Measurements from ENCODE around the gene ARV1. TPM values are rescaled to one million over a fixed set of nuclear protein-coding genes. Genes with fewer than 3 reads are reported as not detected.

ARV1 gene
- total RNA-seq, 1 donor: 20.3 TPM

DNA sequence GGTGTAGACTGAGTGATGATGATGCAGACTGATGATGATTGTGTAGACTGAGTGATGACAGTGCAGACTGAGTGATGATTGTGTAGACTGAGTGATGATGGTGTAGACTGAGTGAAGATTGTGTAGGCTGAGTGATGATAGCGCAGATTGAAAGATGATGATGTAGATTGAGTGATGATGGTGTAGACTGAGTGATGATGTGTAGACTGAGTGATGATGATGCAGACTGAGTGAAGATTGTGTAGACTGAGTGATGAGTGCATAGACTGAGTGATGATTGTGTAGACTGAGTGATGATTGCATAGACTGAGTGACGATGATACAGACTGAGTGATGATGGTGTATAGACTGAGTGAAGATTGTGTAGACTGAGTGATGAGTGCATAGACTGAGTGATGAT lies 32.5 kb downstream of the ARV1 start:
- Histone ChIP-seq H3K4me2 (ENCODE audit: insufficient read depth, low read length) (no peak overlapping the region), H3K36me3 (ENCODE audit: insufficient read depth, low read length) (no peaks in the 10 kb centered on the region), H3K4me3 (ENCODE audit: insufficient read depth, low read length) (no peak overlapping the region), H3K27ac (ENCODE audit: low read depth, low read length) (no peak overlapping the region), H3K79me2 (ENCODE audit: insufficient read depth, low read length) (no peaks in the 10 kb centered on the region), H2AFZ (ENCODE audit: low read length) (no peak overlapping the region), H3K9me3 (ENCODE audit: low read depth, low read length) (no peaks in the 10 kb centered on the region), H3K27me3 (ENCODE audit: insufficient read depth, low read length) (no peaks in the 10 kb centered on the region), H4K20me1 (ENCODE audit: insufficient read depth, low read length) (no peaks in the 10 kb centered on the region), H3K4me1 (ENCODE audit: insufficient read depth, low read length) (no peaks in the 10 kb centered on the region)
- no peak for DNase-seq (ENCODE audit: insufficient read length, low spot score, missing footprints)
- TF ChIP-seq, protein P1, sequence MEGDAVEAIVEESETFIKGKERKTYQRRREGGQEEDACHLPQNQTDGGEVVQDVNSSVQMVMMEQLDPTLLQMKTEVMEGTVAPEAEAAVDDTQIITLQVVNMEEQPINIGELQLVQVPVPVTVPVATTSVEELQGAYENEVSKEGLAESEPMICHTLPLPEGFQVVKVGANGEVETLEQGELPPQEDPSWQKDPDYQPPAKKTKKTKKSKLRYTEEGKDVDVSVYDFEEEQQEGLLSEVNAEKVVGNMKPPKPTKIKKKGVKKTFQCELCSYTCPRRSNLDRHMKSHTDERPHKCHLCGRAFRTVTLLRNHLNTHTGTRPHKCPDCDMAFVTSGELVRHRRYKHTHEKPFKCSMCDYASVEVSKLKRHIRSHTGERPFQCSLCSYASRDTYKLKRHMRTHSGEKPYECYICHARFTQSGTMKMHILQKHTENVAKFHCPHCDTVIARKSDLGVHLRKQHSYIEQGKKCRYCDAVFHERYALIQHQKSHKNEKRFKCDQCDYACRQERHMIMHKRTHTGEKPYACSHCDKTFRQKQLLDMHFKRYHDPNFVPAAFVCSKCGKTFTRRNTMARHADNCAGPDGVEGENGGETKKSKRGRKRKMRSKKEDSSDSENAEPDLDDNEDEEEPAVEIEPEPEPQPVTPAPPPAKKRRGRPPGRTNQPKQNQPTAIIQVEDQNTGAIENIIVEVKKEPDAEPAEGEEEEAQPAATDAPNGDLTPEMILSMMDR (IDR thresholded peaks at IDR 0.05; ENCODE audit: extremely low read depth, low read depth, low read length): no peak

- Histone ChIP-seq H2AFZ (ENCODE audit: low read length) (no peak overlapping the region), H3K36me3 (ENCODE audit: insufficient read depth, low read length) (no peaks in the 10 kb centered on the region), H3K79me2 (ENCODE audit: insufficient read depth, low read length) (no peaks in the 10 kb centered on the region), H3K4me2 (ENCODE audit: insufficient read depth, low read length) (no peak overlapping the region), H3K4me1 (ENCODE audit: insufficient read depth, low read length) (no peaks in the 10 kb centered on the region), H3K27ac (ENCODE audit: low read depth, low read length) (no peak overlapping the region), H3K27me3 (ENCODE audit: insufficient read depth, low read length) (no peaks in the 10 kb centered on the region), H3K9me3 (ENCODE audit: low read depth, low read length) (no peaks in the 10 kb centered on the region), H4K20me1 (ENCODE audit: insufficient read depth, low read length) (no peaks in the 10 kb centered on the region), H3K4me3 (ENCODE audit: insufficient read depth, low read length) (no peak overlapping the region)
- TF ChIP-seq, protein P1 (IDR thresholded peaks at IDR 0.05; ENCODE audit: extremely low read depth, low read depth, low read length): no peak
- DNase-seq (ENCODE audit: insufficient read length, low spot score, missing footprints): no peak
These were observed 33.1 kb downstream of the ARV1 start for GRCh38 chr1:231011963-231012362.

GRCh38 chr1:231013391-231014015 lies 34.6 kb downstream of the ARV1 start:
- Histone ChIP-seq H3K4me2 (ENCODE audit: insufficient read depth, low read length) (no peak overlapping the region), H2AFZ (ENCODE audit: low read length) (no peak overlapping the region), H3K27ac (ENCODE audit: low read depth, low read length) (no peak overlapping the region), H3K4me1 (ENCODE audit: insufficient read depth, low read length) (no peaks in the 10 kb centered on the region), H4K20me1 (ENCODE audit: insufficient read depth, low read length) (no peaks in the 10 kb centered on the region), H3K27me3 (ENCODE audit: insufficient read depth, low read length) (no peaks in the 10 kb centered on the region), H3K9me3 (ENCODE audit: low read depth, low read length) (no peaks in the 10 kb centered on the region), H3K79me2 (ENCODE audit: insufficient read depth, low read length) (no peaks in the 10 kb centered on the region), H3K36me3 (ENCODE audit: insufficient read depth, low read length) (no peaks in the 10 kb centered on the region), H3K4me3 (ENCODE audit: insufficient read depth, low read length) (no peak overlapping the region)
- DNase-seq (ENCODE audit: insufficient read length, low spot score, missing footprints): no peak
- TF ChIP-seq, protein P1 (IDR thresholded peaks at IDR 0.05; ENCODE audit: extremely low read depth, low read depth, low read length): no peak

GRCh38 chr1:231016234-231016633 lies 37.3 kb downstream of the ARV1 start:
- no peak for DNase-seq (ENCODE audit: insufficient read length, low spot score, missing footprints)
- H3K4me3 ChIP-seq (ENCODE audit: insufficient read depth, low read length): no peak overlapping the region
- H3K27ac ChIP-seq (ENCODE audit: low read depth, low read length): no peak overlapping the region
- no peaks in the 10 kb centered on the region for H4K20me1 ChIP-seq (ENCODE audit: insufficient read depth, low read length)
- no peaks in the 10 kb centered on the region for H3K9me3 ChIP-seq (ENCODE audit: low read depth, low read length)
- H3K36me3 ChIP-seq (ENCODE audit: insufficient read depth, low read length): no peaks in the 10 kb centered on the region
- H3K4me1 ChIP-seq (ENCODE audit: insufficient read depth, low read length): no peaks in the 10 kb centered on the region
- H3K79me2 ChIP-seq (ENCODE audit: insufficient read depth, low read length): no peaks in the 10 kb centered on the region
- TF ChIP-seq, protein P1 (IDR thresholded peaks at IDR 0.05; ENCODE audit: extremely low read depth, low read depth, low read length): no peak
- no peaks in the 10 kb centered on the region for H3K27me3 ChIP-seq (ENCODE audit: insufficient read depth, low read length)
- no peak overlapping the region for H3K4me2 ChIP-seq (ENCODE audit: insufficient read depth, low read length)
- H2AFZ ChIP-seq (ENCODE audit: low read length): no peak overlapping the region

Data from osteoblast (primary cell).